HEK293T (cell line): ENCODE measurements around the gene CREB3L1.

Experiments
- SP1 ChIP-seq: fragments of 450-650 bp; IDR thresholded peaks from 2 replicates; pipeline ENCODE4 v1.6.1; 2017
- SUZ12 ChIP-seq: fragments of 450-650 bp; IDR thresholded peaks from 2 replicates; pipeline ENCODE4 v1.6.1; 2016; ENCODE audit warnings: mild to moderate bottlenecking

DNA sequence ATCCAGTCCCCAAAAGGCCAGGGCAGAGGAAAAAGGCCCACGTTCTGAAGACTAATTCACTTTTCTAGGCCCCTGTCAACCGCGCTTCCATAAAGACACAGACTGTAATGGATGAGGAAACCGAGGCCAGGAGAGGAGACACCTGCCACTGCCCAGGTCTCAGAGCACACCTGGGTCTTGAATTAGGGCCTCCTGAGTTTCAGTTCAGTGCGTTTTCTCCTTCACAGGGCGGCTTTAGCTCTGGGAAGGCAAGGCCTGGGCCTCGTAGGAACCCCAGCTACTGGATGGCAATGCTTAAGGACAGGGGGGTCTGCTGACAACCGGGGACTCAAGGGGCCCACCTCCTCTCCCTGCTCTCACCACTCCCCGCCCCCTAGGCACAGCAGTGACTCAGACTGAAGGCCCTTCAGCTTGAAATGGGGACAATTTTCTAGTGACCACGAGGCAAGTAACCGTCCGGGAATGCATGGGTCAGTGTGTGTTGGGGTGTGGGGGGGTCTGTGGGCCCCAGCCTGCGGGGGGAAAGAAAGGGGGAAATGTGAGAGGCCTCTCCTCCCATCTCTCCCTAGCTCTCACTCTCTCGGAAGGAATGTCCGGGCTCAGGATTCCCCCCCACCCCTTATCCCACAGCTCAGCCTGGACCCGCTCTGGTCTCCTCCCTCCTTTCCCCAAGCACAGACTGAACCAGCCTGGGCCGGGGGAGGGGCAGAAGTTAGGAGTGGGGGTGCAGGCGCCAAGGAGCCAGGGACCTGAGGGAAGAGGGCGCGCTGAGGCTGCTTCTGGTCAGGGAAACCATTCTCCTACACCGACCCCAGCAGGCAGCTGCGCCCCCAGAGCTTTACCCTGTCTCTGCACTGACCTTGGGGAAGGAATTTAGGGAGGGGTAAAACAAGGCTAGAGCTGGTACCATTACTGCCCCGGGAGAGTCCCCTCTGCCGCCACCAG lies 17.2 kb downstream of the CREB3L1 start:
- no peak for TF ChIP-seq SP1
- TF ChIP-seq SUZ12 = no peak
